Measurements from ENCODE around the gene MLANA. TPM values are rescaled to one million over a fixed set of nuclear protein-coding genes. Genes with fewer than 3 reads are reported as not detected.

The MLANA gene
- total and polyA plus RNA-seq, 10 of the 15 experiments (the other 5 are each of a cell fraction or from before 2014, with no cell fraction given): 0.11 to 0.26 (median 0.13) TPM; not detected in 6

GRCh38 chr9:5953743-5954707, 63.3 kb downstream of the MLANA start:
- in situ Hi-C loops (cut with MboI): no loop called here
- WGBS (ENCODE audit: insufficient coverage, insufficient replicate concordance, low lambda C conversion rate, missing lambda C conversion rate): 91% methylated on average over 9 of the region's 9 CpGs
- no peaks in the 10 kb centered on the region for H4K20me1 ChIP-seq (ENCODE audit: control insufficient read depth, insufficient read depth)
- H2AFZ ChIP-seq (ENCODE audit: control insufficient read depth, low read depth, low read length): no peak overlapping the region
- no peak overlapping the region for H3K4me3 ChIP-seq
- CTCF ChIA-PET: interaction anchor here (0.8 to 1.5 kb wide), 5 partner anchors 20 to 100 kb away, joined by 3 to 5 read pairs (median 3); no protein-coding TSS in a partner anchor
- BruUV-seq (replicated peaks): no TSS peak
- RAD21 ChIA-PET (ENCODE audit: unreplicated experiment): interaction anchor here (1.4 to 2.2 kb wide), 5 partner anchors 9 to 67 kb away, joined by 3 to 10 read pairs (median 9); a partner anchor contains a TSS
- SMC1A ChIA-PET (ENCODE audit: uncharacterized antibody, unreplicated experiment): interaction anchor here (0.9 to 2.3 kb wide), 6 partner anchors 13 to 103 kb away, joined by 3 to 12 read pairs (median 3); a partner anchor contains a TSS
- 0 out of 3 replicates have a peak, but pooled peaks have one; percentile 15 for ATAC-seq
- POLR2A ChIA-PET: interaction anchor here (0.5 to 1.2 kb wide), 3 partner anchors 32 to 543 kb away, joined by 3 to 4 read pairs (median 4); a partner anchor contains a TSS
- intact Hi-C loops (cut with micrococcal nuclease; ENCODE audit: unreplicated experiment): no loop called here
- H3K36me3 ChIP-seq (ENCODE audit: control insufficient read depth in 2 of 2, insufficient read depth in 2 of 2, low read length in 1 of 2): no peaks in the 10 kb centered on the region; a peak in 1 of 4 replicates
- no peaks in the 10 kb centered on the region for H3K79me2 ChIP-seq (ENCODE audit: control insufficient read depth, insufficient read depth, low read length)
- H3K4me1 ChIP-seq (ENCODE audit: control insufficient read depth, insufficient read depth, low read length): peaks cover 4% of the 10 kb centered on the region; the same call in 1 of the 2 replicates
- H3K27ac ChIP-seq (ENCODE audit: control insufficient read depth, insufficient read depth): no peak overlapping the region
- FAIRE-seq: peak; percentile 18
- no peak overlapping the region for H3K9ac ChIP-seq (ENCODE audit: control insufficient read depth, insufficient read depth, low read length)
- DNase-seq (ENCODE audit: low read depth, low spot score): no peak
- H3K9me3 ChIP-seq (replicated peaks; ENCODE audit: control insufficient read depth, insufficient read depth, low read length): no peaks in the 10 kb centered on the region
- no peaks in the 10 kb centered on the region for H3K27me3 ChIP-seq (replicated peaks in 1 of 2; ENCODE audit: control insufficient read depth in 2 of 2, insufficient read depth in 2 of 2, low read length in 1 of 2)
- no peak overlapping the region for H3K4me2 ChIP-seq (ENCODE audit: control insufficient read depth, insufficient read depth)
- TF ChIP-seq ZBED1 (IDR thresholded peaks at IDR 0.05; ENCODE audit: borderline replicate concordance): no peak
- TF ChIP-seq FOS (IDR thresholded peaks at IDR 0.05; ENCODE audit: borderline replicate concordance, extremely low read depth, insufficient read length): no peak
- TF ChIP-seq MTA2 (IDR thresholded peaks at IDR 0.05; ENCODE audit: low read depth): peak; percentile 32; the same call in 1 of the 2 replicates
- no peak for TF ChIP-seq FOXK2 (IDR thresholded peaks at IDR 0.05)
- peak; percentile 16; the same call in 1 of the 2 replicates for TF ChIP-seq MLLT1 (IDR thresholded peaks at IDR 0.05)
- no peak for TF ChIP-seq PML (IDR thresholded peaks at IDR 0.05; ENCODE audit: low read length)
- no peak for TF ChIP-seq CEBPZ (IDR thresholded peaks at IDR 0.05; ENCODE audit: low read depth, low read length)
- TF ChIP-seq STAT1 (conservative IDR thresholded peaks at IDR 0.05): no peak
- no peak for TF ChIP-seq FOXM1 (IDR thresholded peaks at IDR 0.05; ENCODE audit: low read depth, low read length)
- no peak for TF ChIP-seq HSF1 (IDR thresholded peaks at IDR 0.05; ENCODE audit: low read depth, low read length)
- 0 out of 2 replicates have a peak, but pooled peaks have one; percentile 47 for TF ChIP-seq ZBTB33 (IDR thresholded peaks at IDR 0.05)
- no peak for TF ChIP-seq NFYB (IDR thresholded peaks at IDR 0.05; ENCODE audit: insufficient read depth, low read depth, low read length)
- no peak for TF ChIP-seq MEF2B (IDR thresholded peaks at IDR 0.05; ENCODE audit: partially characterized antibody, poor library complexity, severe bottlenecking)
